ENCODE results near the gene MTOR.

The MTOR gene

GRCh38 chr1:11178021-11179015 is 84.0 kb downstream of the MTOR start:
- no peak for TF ChIP-seq CTCF (IDR thresholded peaks at IDR 0.05; ENCODE audit: low read depth, low read length)
- DNase-seq (ENCODE audit: extremely low read depth, low read depth): no peak

- no peak for TF ChIP-seq CTCF (IDR thresholded peaks at IDR 0.05; ENCODE audit: low read depth, low read length)
- DNase-seq (ENCODE audit: extremely low read depth, low read depth): no peak
These were observed 86.2 kb downstream of the MTOR start for GRCh38 chr1:11176081-11176706.

- DNase-seq (ENCODE audit: extremely low read depth, low read depth): no peak
- no peak for TF ChIP-seq CTCF (IDR thresholded peaks at IDR 0.05; ENCODE audit: low read depth, low read length)
These were observed 86.9 kb downstream of the MTOR start for GRCh38 chr1:11175461-11175860.

GRCh38 chr1:11174261-11174942 is 87.9 kb downstream of the MTOR start:
- no peak for TF ChIP-seq CTCF (IDR thresholded peaks at IDR 0.05; ENCODE audit: low read depth, low read length)
- no peak for DNase-seq (ENCODE audit: extremely low read depth, low read depth)

- no peak for DNase-seq (ENCODE audit: extremely low read depth, low read depth)
- TF ChIP-seq CTCF (IDR thresholded peaks at IDR 0.05; ENCODE audit: low read depth, low read length): no peak
These were observed 92.2 kb downstream of the MTOR start for GRCh38 chr1:11170102-11170501.

- TF ChIP-seq CTCF (IDR thresholded peaks at IDR 0.05; ENCODE audit: low read depth, low read length): no peak
- DNase-seq (ENCODE audit: extremely low read depth, low read depth): no peak
These were observed 93.1 kb downstream of the MTOR start for GRCh38 chr1:11169202-11169601.
